Cardiac muscle cell (in vitro differentiated cells and primary cell): ENCODE measurements around the gene SRRM3. TPM values are rescaled to one million over a fixed set of nuclear protein-coding genes. Genes with fewer than 3 reads are reported as not detected.
A peak's percentile ranks its signal among the peaks of the same experiment; 100 is the strongest.

Experiments
- DNase-seq, 2 donors: peaks; one replicate each; pipeline versions ENCODE4 v3.0.0 to v3.0.0-alpha.2; 2010 to 2017; ENCODE audit warnings: low read depth in 1 of 2, low spot score in 1 of 2
- H3K27ac ChIP-seq: fragments of 200-600 bp; sonication (generic); 2 replicates; pipeline ENCODE4 v1.5.1; 2016
- H3K27me3 ChIP-seq: fragments of 200-600 bp; sonication (generic); 2 replicates; pipeline ENCODE4 v1.6.0; 2016; ENCODE audit warnings: control low read depth
- H3K36me3 ChIP-seq: fragments of 200-600 bp; sonication (generic); 2 replicates; pipeline ENCODE4 v1.5.1; 2016; ENCODE audit warnings: control low read depth
- H3K4me1 ChIP-seq: fragments of 200-600 bp; sonication (generic); 2 replicates; pipeline ENCODE4 v1.8.1; 2017; ENCODE audit warnings: low read depth, mild to moderate bottlenecking, mixed run types
- H3K4me3 ChIP-seq: fragments of 200-600 bp; sonication (generic); 2 replicates; pipeline ENCODE4 v1.5.1; 2016; ENCODE audit warnings: mild to moderate bottlenecking
- H3K9me3 ChIP-seq: fragments of 200-600 bp; sonication (generic); 2 replicates; pipeline ENCODE4 v1.5.1; 2017; ENCODE audit warnings: low read depth, mild to moderate bottlenecking, control low read depth
- polyA plus RNA-seq: library from polyadenylated mRNA; unstranded; fragments of >200 nt; fragmentation: Nextera tagmentation; extraction: Ambion mirVana; gene quantifications from 2 replicates; pipeline ENCODE4 v1.2.1, GENCODE V29; 2016
- total RNA-seq: library from RNA; depleted of rRNA; stranded (reverse); fragments of >200 nt; gene quantifications from 2 replicates; pipeline ENCODE4 v1.2.3, GENCODE V29; 2016
- TF ChIP-seq, protein P1 (sequence below): IDR thresholded peaks from 2 replicates; pipeline ENCODE4 v1.5.1; 2012; ENCODE audit warnings: low read depth, mild to moderate bottlenecking, low read length

Gene SRRM3
- total and polyA plus RNA-seq, 2 experiments from 2014 or later, result 0.89 to 2.7 TPM

DNA sequence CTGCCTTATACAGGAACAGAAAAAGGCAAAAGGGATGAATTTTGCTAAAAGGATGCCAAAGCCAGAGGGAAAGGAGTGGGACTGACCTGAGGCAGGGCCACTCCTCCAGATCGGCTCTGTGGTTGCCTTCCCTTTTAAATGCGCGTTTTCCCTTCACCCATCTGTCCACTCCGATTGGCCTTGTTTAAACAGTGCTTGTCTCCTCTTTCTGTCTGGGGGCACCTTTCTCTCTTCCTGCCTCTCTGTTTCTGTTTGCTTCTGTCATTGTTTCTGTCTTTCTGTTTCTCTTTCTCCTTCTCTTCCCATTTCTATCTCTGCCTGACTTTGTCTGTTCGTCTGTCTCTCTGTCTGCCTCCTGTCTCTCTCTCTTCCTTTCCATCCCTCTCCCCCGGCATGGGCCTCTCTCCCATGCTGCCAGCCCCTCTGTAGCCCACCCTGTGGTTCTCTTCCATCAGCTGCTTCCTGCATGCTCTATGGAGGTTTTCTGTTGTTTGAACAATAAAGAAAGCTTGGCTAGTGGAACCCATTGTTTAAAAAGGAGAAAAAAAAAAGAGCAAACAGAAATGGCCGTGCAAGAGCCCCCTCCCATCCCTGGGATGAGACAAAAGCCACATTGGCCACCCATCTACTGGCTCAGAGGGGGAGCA lies 71.3 kb downstream of the SRRM3 start:
- no peak overlapping the region for H3K4me3 ChIP-seq
- no peak for DNase-seq
- H3K36me3 ChIP-seq, result no peaks in the 10 kb centered on the region
- no peak overlapping the region for H3K27ac ChIP-seq
- no peaks in the 10 kb centered on the region for H3K9me3 ChIP-seq
- TF ChIP-seq, protein P1, sequence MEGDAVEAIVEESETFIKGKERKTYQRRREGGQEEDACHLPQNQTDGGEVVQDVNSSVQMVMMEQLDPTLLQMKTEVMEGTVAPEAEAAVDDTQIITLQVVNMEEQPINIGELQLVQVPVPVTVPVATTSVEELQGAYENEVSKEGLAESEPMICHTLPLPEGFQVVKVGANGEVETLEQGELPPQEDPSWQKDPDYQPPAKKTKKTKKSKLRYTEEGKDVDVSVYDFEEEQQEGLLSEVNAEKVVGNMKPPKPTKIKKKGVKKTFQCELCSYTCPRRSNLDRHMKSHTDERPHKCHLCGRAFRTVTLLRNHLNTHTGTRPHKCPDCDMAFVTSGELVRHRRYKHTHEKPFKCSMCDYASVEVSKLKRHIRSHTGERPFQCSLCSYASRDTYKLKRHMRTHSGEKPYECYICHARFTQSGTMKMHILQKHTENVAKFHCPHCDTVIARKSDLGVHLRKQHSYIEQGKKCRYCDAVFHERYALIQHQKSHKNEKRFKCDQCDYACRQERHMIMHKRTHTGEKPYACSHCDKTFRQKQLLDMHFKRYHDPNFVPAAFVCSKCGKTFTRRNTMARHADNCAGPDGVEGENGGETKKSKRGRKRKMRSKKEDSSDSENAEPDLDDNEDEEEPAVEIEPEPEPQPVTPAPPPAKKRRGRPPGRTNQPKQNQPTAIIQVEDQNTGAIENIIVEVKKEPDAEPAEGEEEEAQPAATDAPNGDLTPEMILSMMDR, result no peak
- no peaks in the 10 kb centered on the region for H3K4me1 ChIP-seq
- H3K27me3 ChIP-seq, result peaks cover 56% of the 10 kb centered on the region

DNA sequence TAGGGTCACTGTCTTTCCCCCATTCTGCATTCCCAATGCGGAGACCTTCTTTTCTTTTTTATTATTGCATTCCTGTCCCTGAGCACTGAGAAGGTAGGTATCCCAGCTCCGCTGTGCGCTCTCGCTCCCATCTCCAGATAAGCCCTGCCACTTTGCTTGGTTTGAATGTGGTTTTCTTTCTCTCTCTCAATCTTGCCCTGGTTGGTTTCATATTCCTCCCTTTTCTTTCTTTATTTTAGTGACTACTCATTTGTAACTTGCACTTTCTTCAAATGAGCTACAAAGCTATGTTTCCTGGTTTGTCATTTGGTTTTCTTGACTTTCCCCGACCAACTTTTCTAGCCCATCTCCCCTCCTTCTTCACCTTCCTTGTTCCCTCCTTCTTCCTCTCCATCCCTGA lies 71.8 kb downstream of the SRRM3 start:
- no peak for DNase-seq
- TF ChIP-seq, protein P1, result no peak
- H3K4me3 ChIP-seq, result no peak overlapping the region
- H3K4me1 ChIP-seq, result no peaks in the 10 kb centered on the region
- H3K27ac ChIP-seq, result no peak overlapping the region
- H3K9me3 ChIP-seq, result no peaks in the 10 kb centered on the region
- H3K36me3 ChIP-seq, result no peaks in the 10 kb centered on the region
- H3K27me3 ChIP-seq, result peaks cover 56% of the 10 kb centered on the region

DNA sequence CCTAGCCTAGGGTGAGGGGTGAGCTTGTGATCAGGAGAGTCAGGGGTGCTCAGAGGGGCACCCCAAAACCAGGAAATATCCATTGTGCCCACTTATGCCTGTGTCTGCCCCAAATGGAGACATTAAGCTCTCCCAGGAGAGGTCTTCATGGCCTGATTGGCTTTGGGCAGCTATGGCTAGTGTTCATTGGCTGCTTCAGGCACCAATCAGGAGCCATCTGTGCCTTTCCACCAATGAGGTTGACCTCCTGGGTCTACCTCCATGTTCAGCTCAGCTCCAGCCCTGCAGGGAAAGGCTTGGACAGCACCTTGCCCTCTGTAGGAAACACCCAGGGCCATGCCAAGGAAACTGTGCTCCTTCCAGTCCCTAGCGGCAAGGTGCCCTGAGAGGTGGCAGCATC lies 76.8 kb downstream of the SRRM3 start:
- Histone ChIP-seq H3K36me3 (no peaks in the 10 kb centered on the region), H3K27me3 (peaks cover 79% of the 10 kb centered on the region), H3K27ac (no peak overlapping the region), H3K4me3 (no peak overlapping the region), H3K4me1 (no peaks in the 10 kb centered on the region), H3K9me3 (no peaks in the 10 kb centered on the region)
- TF ChIP-seq, protein P1, result no peak
- DNase-seq, result no peak

DNA sequence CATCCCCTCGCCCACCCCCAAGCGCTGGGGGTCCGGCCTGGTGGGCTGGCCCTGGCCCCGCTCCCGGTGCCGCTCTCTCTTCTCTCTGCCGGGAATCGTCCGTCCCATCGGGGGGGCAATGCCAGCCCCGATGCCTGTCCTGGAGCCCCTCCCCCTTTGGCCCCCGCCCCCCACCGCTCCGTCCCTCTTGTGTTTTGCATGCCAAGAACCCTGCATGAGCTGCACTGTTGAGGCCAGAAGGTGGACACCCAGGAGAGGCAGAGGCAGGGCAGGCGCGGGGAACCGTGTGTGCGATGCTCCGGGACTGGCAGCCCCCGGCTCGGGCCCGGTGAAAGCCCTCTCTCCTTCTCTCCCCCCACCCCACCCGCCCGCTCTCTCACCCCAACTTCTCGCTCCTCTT lies 78.7 kb downstream of the SRRM3 start:
- no peaks in the 10 kb centered on the region for H3K4me1 ChIP-seq
- H3K36me3 ChIP-seq, result no peaks in the 10 kb centered on the region
- TF ChIP-seq, protein P1, result no peak
- peak in 1 of 2 donors; percentile 21 for DNase-seq
- H3K4me3 ChIP-seq, result no peak overlapping the region
- H3K9me3 ChIP-seq, result no peaks in the 10 kb centered on the region
- H3K27me3 ChIP-seq, result peaks cover 81% of the 10 kb centered on the region
- no peak overlapping the region for H3K27ac ChIP-seq

DNA sequence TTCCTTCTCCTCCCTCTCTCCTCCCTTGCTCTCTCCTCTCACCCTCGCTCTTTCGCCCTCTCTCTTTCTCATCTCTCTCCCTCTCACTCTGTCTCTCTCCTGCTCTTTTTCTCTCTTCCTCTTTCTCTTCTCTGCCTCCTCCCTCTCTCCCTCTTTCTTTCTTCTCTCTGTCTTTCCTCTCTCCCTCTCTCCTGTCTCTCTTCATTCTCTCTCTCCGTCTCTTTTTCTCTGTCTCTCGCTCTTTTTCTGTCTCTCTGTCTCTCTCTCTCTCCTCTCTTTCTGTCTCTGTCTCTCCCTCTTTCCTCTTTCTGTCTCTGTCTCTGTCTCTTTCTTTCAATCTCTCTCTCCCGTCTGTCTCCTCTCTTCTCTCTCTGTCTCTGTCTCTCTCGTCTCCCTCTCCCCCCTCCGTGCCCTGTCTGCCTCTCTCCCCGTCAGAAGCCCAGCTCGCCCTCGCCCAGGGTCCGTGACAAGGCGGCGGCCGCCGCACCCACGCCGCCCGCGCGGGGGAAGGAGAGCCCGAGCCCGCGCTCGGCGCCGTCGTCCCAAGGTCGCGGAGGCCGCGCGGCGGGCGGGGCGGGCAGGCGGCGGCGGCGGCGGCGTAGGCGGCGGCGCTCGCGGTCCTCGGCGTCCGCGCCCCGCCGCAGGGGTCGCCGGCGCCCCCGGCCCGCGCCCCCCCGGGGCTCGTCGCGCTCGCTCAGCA lies 79.5 kb downstream of the SRRM3 start:
- no peaks in the 10 kb centered on the region for H3K36me3 ChIP-seq
- H3K4me1 ChIP-seq, result no peaks in the 10 kb centered on the region
- peak overlapping the region; percentile 19 for H3K4me3 ChIP-seq
- TF ChIP-seq, protein P1, result no peak
- H3K27ac ChIP-seq, result no peak overlapping the region
- H3K27me3 ChIP-seq, result peaks cover 81% of the 10 kb centered on the region
- peak in 1 of 2 donors; percentile 41 for DNase-seq
- H3K9me3 ChIP-seq, result no peaks in the 10 kb centered on the region
